Duodenal mucosa (tissue), 2 donors: ENCODE measurements around the gene UBE4B.
"Not testable (repeated sequence)": the region's sequence is repeated elsewhere in the genome, so short reads cannot be mapped to it uniquely, and the experiment has no call there.

Experiments
- H3K27ac ChIP-seq: one replicate; pipeline ENCODE4 v1.7.0; 2013; ENCODE audit warnings: low read depth, low read length
- H3K27me3 ChIP-seq, 2 donors: one replicate each; pipeline ENCODE4 v1.7.0; 2013; ENCODE audit warnings: low read length in 2 of 2, control low read depth in 1 of 2; ENCODE audit not compliant: insufficient read depth in 2 of 2, control insufficient read depth in 1 of 2
- H3K36me3 ChIP-seq, 2 donors: one replicate each; pipeline ENCODE4 v1.7.0; 2013; ENCODE audit warnings: low read length in 2 of 2, control low read depth in 1 of 2; ENCODE audit not compliant: insufficient read depth in 2 of 2, control insufficient read depth in 1 of 2
- H3K4me1 ChIP-seq, 2 donors: one replicate each; pipeline ENCODE4 v1.7.0; 2013; ENCODE audit warnings: low read length in 2 of 2, control low read depth in 1 of 2; ENCODE audit not compliant: insufficient read depth in 2 of 2, control insufficient read depth in 1 of 2
- H3K4me3 ChIP-seq, 2 donors: one replicate each; pipeline ENCODE4 v1.7.0; 2013; ENCODE audit warnings: low read length in 2 of 2, low read depth in 1 of 2
- H3K9ac ChIP-seq, 2 donors: one replicate each; pipeline ENCODE4 v1.7.0; 2013; ENCODE audit warnings: low read length in 2 of 2, low read depth in 1 of 2
- H3K9me3 ChIP-seq, 2 donors: one replicate each; pipeline ENCODE4 v1.7.0; 2013; ENCODE audit warnings: low read length in 2 of 2, control low read depth in 1 of 2; ENCODE audit not compliant: control insufficient read depth in 1 of 2

The UBE4B gene

DNA sequence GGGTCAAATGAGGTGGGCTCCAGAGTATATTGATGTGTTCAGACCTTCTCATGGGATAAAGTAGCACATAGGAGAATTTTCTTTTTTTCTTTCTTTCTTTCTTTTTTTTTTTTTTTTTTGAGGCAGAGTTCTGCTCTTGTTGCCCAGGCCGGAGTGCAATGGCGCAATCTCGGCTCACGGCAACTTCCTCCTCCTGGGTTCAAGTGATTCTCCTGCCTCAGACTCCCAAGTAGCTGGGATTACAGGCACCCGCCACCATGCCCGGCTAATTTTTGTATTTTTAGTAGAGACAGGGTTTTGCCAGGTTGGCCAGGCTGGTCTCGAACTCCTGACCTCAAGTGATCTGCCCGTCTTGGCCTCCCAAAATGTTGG is 74.7 kb downstream of the UBE4B start:
- H3K9me3 ChIP-seq, H3K27me3 ChIP-seq, H3K27ac ChIP-seq, H3K9ac ChIP-seq, H3K4me3 ChIP-seq: not testable (repeated sequence)
- Histone ChIP-seq H3K36me3 (peaks cover 4 to 44% of the 10 kb centered on the region in 2 donors), H3K4me1 (peaks cover 24 to 26% of the 10 kb centered on the region in 2 donors)

DNA sequence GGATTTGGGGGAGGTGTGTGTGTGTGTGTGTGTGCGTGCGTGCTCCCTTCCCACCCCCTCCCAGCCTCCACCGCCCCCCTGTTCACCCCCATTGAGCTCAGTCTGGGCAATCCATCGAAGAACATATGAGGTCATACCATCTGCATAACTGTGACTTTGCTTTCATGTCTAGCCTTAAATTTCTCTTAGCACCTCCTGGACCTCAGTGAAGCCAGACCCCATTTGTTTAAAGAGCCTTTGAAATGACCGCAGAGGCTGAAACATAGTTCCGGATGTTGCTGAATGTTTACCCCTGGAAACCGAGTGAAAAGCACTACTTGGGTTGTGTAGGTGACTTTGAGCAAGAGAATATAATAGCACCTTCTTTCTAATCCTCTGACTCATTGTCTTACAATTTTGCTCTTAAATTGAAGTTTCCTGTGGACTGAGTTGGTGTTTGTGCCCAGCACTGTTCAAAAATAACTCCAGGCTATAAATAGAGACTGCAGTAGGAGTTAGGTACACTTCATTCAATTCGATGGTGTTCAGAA is 75.4 kb downstream of the UBE4B start:
- Histone ChIP-seq H3K9me3 (no peaks in the 10 kb centered on the region), H3K27me3 (no peaks in the 10 kb centered on the region), H3K4me1 (peaks cover 22 to 26% of the 10 kb centered on the region in 2 donors), H3K27ac (no peak overlapping the region), H3K9ac (no peak overlapping the region), H3K4me3 (no peak overlapping the region), H3K36me3 (peaks cover 7 to 45% of the 10 kb centered on the region in 2 donors)

GRCh38 chr1:10108948-10109708 is 76.4 kb downstream of the UBE4B start:
- Histone ChIP-seq H3K9ac (no peak overlapping the region), H3K27ac (no peak overlapping the region), H3K4me3 (no peak overlapping the region)

DNA sequence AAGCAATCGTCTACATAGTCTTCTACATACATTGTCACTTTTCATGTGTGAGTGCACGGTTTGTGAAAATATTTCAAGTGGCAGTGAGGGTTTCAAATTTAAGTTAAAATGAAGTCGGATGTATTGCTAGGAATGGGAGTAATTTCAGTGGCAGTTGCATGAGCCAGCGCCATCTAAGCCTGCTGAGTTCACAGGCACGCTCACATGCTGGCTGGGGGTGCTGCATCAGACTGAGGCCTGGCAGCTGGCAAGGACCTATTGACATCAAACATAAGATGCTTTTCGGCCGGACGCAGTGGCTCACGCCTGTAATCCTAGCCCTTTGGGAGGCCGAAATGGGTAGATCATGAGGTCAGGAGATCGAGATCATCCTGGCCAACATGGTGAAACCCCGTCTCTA is 80.7 kb downstream of the UBE4B start:
- H3K27me3 ChIP-seq = no peaks in the 10 kb centered on the region
- H3K9me3 ChIP-seq = no peaks in the 10 kb centered on the region
- peaks cover 16 to 56% of the 10 kb centered on the region in 2 donors for H3K36me3 ChIP-seq
- H3K4me3 ChIP-seq = no peak overlapping the region
- no peaks in the 10 kb centered on the region for H3K4me1 ChIP-seq
- no peak overlapping the region for H3K27ac ChIP-seq
- H3K9ac ChIP-seq = no peak overlapping the region

More at GRCh38 chr1:10108948-10109708, 76.4 kb downstream of the UBE4B start:
- Histone ChIP-seq H3K27me3 (no peaks in the 10 kb centered on the region), H3K9me3 (no peaks in the 10 kb centered on the region), H3K36me3 (peaks cover 12 to 45% of the 10 kb centered on the region in 2 donors), H3K4me1 (peaks cover 17 to 22% of the 10 kb centered on the region in 2 donors)

DNA sequence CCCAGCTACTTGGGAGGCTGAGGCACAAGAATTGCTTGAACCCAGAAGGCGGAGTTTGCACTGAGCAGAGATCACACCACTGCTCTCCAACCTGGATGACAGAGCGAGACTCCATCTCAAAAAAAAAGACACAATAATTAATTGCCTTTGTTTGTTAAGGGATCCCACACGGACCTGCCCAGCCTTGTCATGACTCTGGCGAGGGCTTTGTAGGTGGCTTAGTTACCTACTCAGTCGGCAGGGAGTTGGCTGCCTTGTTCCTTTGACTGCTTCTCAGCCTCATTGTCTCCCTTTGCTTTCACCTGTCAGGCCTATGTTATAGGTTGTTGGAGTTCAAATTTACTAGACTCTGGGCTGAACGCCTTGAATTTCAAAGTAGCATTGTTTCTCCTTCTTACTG is 82.0 kb downstream of the UBE4B start:
- Histone ChIP-seq H3K27me3 (no peaks in the 10 kb centered on the region), H3K9ac (no peak overlapping the region), H3K27ac (no peak overlapping the region), H3K9me3 (no peaks in the 10 kb centered on the region), H3K4me3 (no peak overlapping the region), H3K4me1 (no peaks in the 10 kb centered on the region), H3K36me3 (peaks cover 24 to 58% of the 10 kb centered on the region in 2 donors)

- Histone ChIP-seq H3K9me3 (no peaks in the 10 kb centered on the region), H3K9ac (no peak overlapping the region), H3K36me3 (peaks cover 27 to 57% of the 10 kb centered on the region in 2 donors), H3K27me3 (no peaks in the 10 kb centered on the region), H3K27ac (no peak overlapping the region), H3K4me1 (no peaks in the 10 kb centered on the region), H3K4me3 (no peak overlapping the region)
Observed at GRCh38 chr1:10117132-10117531, 84.4 kb downstream of the UBE4B start.

GRCh38 chr1:10117865-10118264 is 85.1 kb downstream of the UBE4B start:
- Histone ChIP-seq H3K36me3 (peaks cover 32 to 57% of the 10 kb centered on the region in 2 donors), H3K27ac (no peak overlapping the region), H3K9ac (no peak overlapping the region), H3K4me1 (no peaks in the 10 kb centered on the region), H3K9me3 (no peaks in the 10 kb centered on the region), H3K4me3 (no peak overlapping the region), H3K27me3 (no peaks in the 10 kb centered on the region)

- no peak overlapping the region for H3K27ac ChIP-seq
- H3K4me1 ChIP-seq = no peaks in the 10 kb centered on the region
- H3K9me3 ChIP-seq = no peaks in the 10 kb centered on the region
- H3K27me3 ChIP-seq = no peaks in the 10 kb centered on the region
- H3K9ac ChIP-seq = no peak overlapping the region
- H3K4me3 ChIP-seq = no peak overlapping the region
- peaks cover 24 to 36% of the 10 kb centered on the region in 2 donors for H3K36me3 ChIP-seq
Observed at GRCh38 chr1:10121688-10122087, 88.9 kb downstream of the UBE4B start.

DNA sequence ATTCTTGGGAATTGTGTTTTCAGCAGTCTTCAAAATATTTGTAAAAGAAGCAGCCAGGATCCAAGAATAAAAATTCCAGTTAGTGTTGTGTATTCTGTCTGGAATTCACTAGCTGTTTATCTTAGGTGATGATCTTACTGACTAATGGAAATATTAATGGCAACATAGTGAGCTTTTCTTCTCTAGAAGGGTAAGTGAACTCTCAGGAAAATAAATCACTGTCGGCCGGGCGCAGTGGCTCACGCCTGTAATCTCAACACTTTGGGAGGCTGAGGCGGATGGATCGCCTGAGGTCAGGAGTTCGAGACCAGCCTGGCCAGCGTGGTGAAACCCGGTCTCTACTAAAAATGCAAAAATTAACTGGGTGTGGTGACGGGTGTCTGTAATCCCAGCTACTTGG is 90.2 kb downstream of the UBE4B start:
- Histone ChIP-seq H3K4me1 (no peaks in the 10 kb centered on the region), H3K27me3 (no peaks in the 10 kb centered on the region), H3K9ac (no peak overlapping the region), H3K36me3 (peaks cover 20 to 34% of the 10 kb centered on the region in 2 donors), H3K27ac (no peak overlapping the region), H3K4me3 (no peak overlapping the region), H3K9me3 (no peaks in the 10 kb centered on the region)

DNA sequence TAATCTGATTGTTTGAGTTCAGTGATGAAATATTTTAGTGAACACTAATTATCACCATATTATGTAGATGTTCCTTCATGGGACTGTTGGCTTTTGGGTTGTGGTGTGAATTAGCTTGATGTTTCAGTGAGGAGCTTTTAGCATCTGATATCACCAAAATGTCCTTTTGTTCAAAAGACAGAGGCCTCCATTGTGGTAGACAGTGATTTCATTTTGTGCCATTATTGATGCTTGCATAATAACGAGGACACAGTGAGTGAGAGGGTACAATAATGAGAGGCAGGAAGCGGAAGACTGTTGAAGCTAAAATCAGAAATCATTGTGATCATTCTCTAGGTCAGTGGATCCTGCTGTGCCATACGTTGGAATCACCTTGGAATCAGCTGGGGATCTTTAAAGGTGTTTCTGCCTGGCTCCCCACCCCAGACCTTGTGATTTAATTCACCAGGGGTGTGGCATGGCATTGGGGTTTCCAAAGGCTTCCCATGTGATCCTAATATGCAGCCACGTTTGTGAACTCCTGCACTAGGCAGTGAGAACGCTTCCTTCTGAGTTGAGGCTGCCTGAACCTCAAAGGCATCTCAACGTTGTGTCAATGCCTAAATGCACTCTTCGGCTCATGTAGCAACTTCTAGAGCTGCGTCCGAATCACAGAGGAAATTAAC is 95.5 kb downstream of the UBE4B start:
- Histone ChIP-seq H3K4me3 (no peak overlapping the region), H3K36me3 (peaks cover 18 to 52% of the 10 kb centered on the region in 2 donors), H3K9ac (no peak overlapping the region), H3K4me1 (no peaks in the 10 kb centered on the region), H3K27ac (no peak overlapping the region), H3K9me3 (no peaks in the 10 kb centered on the region), H3K27me3 (no peaks in the 10 kb centered on the region)
